Ascending aorta (tissue), 2 donors: ENCODE data around the gene LCLAT1. TPM values are rescaled to one million over a fixed set of nuclear protein-coding genes. Genes with fewer than 3 reads are reported as not detected.
A peak's percentile ranks its signal among the peaks of the same experiment; 100 is the strongest.

Experiments
- DNase-seq, 2 donors: peaks; one replicate each; pipeline ENCODE4 v3.0.0-alpha.2; 2019; ENCODE audit warnings: low spot score in 2 of 2
- H3K27ac ChIP-seq, 2 donors: fragments of 200-600 bp; sonication (generic); one replicate each; pipeline ENCODE4 v1.5.1; 2016 to 2017; ENCODE audit warnings: mild to moderate bottlenecking in 1 of 2
- H3K27me3 ChIP-seq: fragments of 200-600 bp; sonication (generic); one replicate; pipeline ENCODE4 v1.5.1; 2017
- H3K36me3 ChIP-seq, 2 donors: fragments of 200-600 bp; sonication (generic); one replicate each; pipeline ENCODE4 v1.5.1; 2016
- H3K4me1 ChIP-seq, 2 donors: fragments of 200-600 bp; sonication (generic); one replicate each; pipeline ENCODE4 v1.5.1; 2016 to 2017; ENCODE audit warnings: mild to moderate bottlenecking in 1 of 2
- H3K4me3 ChIP-seq, 2 donors: fragments of 200-600 bp; sonication (generic); one replicate each; pipeline ENCODE4 v1.5.1; 2016 to 2017; ENCODE audit warnings: mild to moderate bottlenecking in 1 of 2
- H3K9me3 ChIP-seq, 2 donors: fragments of 200-600 bp; sonication (generic); one replicate each; pipeline ENCODE4 v1.5.1; 2016
- intact Hi-C: fragments of 100-400 bp; cut with DNase I; formaldehyde crosslinking; loops from one replicate; pipeline ENCODE4 v1.15.1; 2023
- total RNA-seq: library from RNA; depleted of rRNA; stranded (reverse); fragments of >200 nt; gene quantifications from one replicate; pipeline ENCODE4 v1.1.0, GENCODE V29; 2016
- TF ChIP-seq, protein P1 (sequence below), 3 experiments: fragments of 200-600 bp in 2 of 3; fragments of 450-650 bp in 1 of 3; sonication (generic) in 2 of 3; IDR thresholded peaks; one replicate each; pipeline ENCODE4 v1.5.1; 2016 to 2019; ENCODE audit warnings: antibody characterized with exemption in 3 of 3, mild to moderate bottlenecking in 1 of 3, moderate library complexity in 1 of 3

The LCLAT1 gene
- total RNA-seq, 1 donor from 2014 or later, result 9.8 TPM

DNA sequence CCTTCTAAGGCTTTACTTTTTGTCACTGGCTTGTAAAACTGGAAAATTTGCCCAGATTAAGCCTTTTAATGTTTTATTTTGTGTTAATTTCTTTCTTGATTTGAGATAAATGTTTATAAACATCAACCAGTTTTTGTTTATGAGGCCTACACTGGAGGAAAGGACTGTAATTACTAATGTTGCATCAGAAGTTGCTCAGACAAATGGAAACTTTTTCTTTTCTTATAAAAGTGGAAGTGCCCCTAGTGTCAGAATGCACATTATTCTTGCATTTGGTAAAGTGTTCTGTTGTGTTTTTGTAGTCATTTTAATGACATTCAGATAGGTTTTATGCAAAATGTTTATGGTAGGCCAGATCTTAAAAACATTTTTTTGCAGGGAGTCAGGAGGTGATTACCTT, 25.3 kb downstream of the LCLAT1 start:
- Histone ChIP-seq H3K36me3 (no peaks in the 10 kb centered on the region), H3K9me3 (peaks cover 0 to 5% of the 10 kb centered on the region in 2 donors), H3K4me3 (no peak overlapping the region), H3K27ac (peak overlapping the region; percentile 3 to 9), H3K4me1 (peaks cover 0 to 4% of the 10 kb centered on the region in 2 donors), H3K27me3 (no peaks in the 10 kb centered on the region)
- intact Hi-C loops, result no loop called here
- DNase-seq, result no peak
- TF ChIP-seq, protein P1, sequence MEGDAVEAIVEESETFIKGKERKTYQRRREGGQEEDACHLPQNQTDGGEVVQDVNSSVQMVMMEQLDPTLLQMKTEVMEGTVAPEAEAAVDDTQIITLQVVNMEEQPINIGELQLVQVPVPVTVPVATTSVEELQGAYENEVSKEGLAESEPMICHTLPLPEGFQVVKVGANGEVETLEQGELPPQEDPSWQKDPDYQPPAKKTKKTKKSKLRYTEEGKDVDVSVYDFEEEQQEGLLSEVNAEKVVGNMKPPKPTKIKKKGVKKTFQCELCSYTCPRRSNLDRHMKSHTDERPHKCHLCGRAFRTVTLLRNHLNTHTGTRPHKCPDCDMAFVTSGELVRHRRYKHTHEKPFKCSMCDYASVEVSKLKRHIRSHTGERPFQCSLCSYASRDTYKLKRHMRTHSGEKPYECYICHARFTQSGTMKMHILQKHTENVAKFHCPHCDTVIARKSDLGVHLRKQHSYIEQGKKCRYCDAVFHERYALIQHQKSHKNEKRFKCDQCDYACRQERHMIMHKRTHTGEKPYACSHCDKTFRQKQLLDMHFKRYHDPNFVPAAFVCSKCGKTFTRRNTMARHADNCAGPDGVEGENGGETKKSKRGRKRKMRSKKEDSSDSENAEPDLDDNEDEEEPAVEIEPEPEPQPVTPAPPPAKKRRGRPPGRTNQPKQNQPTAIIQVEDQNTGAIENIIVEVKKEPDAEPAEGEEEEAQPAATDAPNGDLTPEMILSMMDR (IDR thresholded peaks at IDR 0.05), result no peak

- no peak for DNase-seq
- Histone ChIP-seq H3K9me3 (no peaks in the 10 kb centered on the region), H3K27me3 (no peaks in the 10 kb centered on the region), H3K27ac (no peak overlapping the region), H3K36me3 (no peaks in the 10 kb centered on the region), H3K4me3 (no peak overlapping the region), H3K4me1 (peaks cover 0 to 4% of the 10 kb centered on the region in 2 donors)
- intact Hi-C loops, result loop anchor here (2.0 to 5.0 kb wide), 2 partner anchors 243 to 267 kb away; partner anchors contain the start of gene LBH
- TF ChIP-seq, protein P1 (IDR thresholded peaks at IDR 0.05), result peak in 2 of 3 experiments; percentile 12 to 49
These were observed 28.5 kb downstream of the LCLAT1 start for GRCh38 chr2:30475542-30475941.

DNA sequence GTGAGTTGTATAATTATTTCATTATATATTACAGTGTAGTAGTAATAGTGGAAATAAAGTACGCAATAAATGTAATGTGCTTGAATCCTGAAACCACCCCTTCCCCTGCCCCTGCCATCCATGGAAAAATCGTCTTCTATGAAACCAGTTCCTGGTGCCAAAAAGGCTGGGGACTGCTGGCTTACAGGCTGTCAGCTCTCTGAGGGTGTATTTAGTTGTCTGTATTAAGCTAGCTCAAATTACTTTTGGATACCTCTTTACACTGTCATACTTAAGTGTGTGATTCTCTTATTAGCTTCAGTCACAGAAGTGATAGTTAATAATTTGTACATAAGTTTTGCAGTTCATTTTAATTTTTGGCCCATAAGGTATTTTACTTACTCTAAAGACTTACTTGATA, 29.6 kb downstream of the LCLAT1 start:
- H3K36me3 ChIP-seq, result no peaks in the 10 kb centered on the region
- DNase-seq, result no peak
- intact Hi-C loops, result loop anchor here (5.0 kb wide), 1 partner anchor 244 kb away; the partner anchor contains the start of gene LBH
- H3K4me3 ChIP-seq, result no peak overlapping the region
- peak overlapping the region in 1 of 2 donors; percentile 32 for H3K27ac ChIP-seq
- no peaks in the 10 kb centered on the region for H3K27me3 ChIP-seq
- no peaks in the 10 kb centered on the region for H3K9me3 ChIP-seq
- peaks cover 0 to 4% of the 10 kb centered on the region in 2 donors for H3K4me1 ChIP-seq
- TF ChIP-seq, protein P1 (IDR thresholded peaks at IDR 0.05), result no peak

DNA sequence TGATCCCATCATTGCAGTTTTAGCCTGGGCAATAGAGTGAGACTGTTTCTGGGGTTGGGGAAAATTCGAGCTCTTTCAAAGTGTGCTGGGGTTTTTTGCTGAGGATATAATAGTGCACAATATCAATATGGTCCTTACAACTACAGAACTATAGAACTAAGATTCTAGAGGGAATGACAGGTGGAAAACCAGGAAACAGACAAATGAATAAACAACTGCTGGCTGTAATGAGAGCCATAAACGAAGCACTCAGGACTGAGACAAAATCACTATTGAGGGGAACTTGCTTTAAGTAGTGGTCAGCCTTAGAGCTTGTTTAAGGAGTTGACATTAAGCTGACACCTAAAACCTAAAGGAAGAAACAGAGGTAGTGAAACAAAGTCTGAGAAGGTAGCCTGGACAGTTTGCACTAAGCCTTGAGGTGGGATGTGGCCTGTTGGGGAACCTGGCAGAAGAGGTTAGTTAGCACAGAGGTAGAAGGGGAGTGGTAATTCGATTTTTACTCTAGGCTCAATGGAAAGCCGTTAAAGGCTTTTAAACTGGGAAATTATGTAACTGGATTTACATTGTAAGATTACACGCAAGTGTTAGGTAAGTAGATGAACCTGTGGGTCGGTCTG, 33.8 kb downstream of the LCLAT1 start:
- DNase-seq, result no peak
- H3K4me1 ChIP-seq, result peaks cover 0 to 13% of the 10 kb centered on the region in 2 donors
- H3K4me3 ChIP-seq, result no peak overlapping the region
- no peaks in the 10 kb centered on the region for H3K27me3 ChIP-seq
- H3K36me3 ChIP-seq, result no peaks in the 10 kb centered on the region
- H3K27ac ChIP-seq, result peak overlapping the region in 1 of 2 donors; percentile 36
- H3K9me3 ChIP-seq, result no peaks in the 10 kb centered on the region
- TF ChIP-seq, protein P1 (IDR thresholded peaks at IDR 0.05), result no peak
- intact Hi-C loops, result no loop called here

DNA sequence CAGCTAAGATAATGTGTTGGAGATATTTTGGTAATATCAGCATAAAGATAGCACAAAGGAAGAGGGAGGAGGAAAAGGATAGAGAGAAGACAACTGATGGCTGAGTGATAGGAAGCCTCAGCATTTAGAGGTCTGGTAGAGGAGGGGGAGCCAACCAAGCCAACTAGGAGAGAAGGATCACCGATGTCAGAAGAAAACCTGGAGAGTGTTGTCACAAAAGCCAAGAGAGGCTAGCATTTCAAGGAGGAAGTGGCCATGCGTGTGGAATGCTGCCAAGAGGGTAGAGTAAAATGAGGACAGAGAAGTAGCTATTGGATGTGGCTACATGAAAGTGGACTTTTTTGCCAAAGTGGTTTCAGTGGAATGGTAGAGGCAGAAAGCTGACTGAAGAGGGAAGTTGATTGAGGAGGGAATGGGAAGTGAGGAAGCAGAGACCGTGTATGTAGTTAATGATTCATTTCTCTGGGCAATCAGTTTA, 34.3 kb downstream of the LCLAT1 start:
- no peaks in the 10 kb centered on the region for H3K36me3 ChIP-seq
- no peaks in the 10 kb centered on the region for H3K9me3 ChIP-seq
- H3K4me1 ChIP-seq, result peaks cover 0 to 13% of the 10 kb centered on the region in 2 donors
- peak overlapping the region in 1 of 2 donors; percentile 36 for H3K27ac ChIP-seq
- no peak overlapping the region for H3K4me3 ChIP-seq
- peak in 1 of 2 donors; percentile 63 for DNase-seq
- no peaks in the 10 kb centered on the region for H3K27me3 ChIP-seq
- TF ChIP-seq, protein P1 (IDR thresholded peaks at IDR 0.05), result no peak
- intact Hi-C loops, result no loop called here
